ENCODE data around the gene HELZ. TPM values are rescaled to one million over a fixed set of nuclear protein-coding genes. Genes with fewer than 3 reads are reported as not detected.

HELZ gene
- total RNA-seq, 1 donor from 2014 or later = 53.4 TPM

DNA sequence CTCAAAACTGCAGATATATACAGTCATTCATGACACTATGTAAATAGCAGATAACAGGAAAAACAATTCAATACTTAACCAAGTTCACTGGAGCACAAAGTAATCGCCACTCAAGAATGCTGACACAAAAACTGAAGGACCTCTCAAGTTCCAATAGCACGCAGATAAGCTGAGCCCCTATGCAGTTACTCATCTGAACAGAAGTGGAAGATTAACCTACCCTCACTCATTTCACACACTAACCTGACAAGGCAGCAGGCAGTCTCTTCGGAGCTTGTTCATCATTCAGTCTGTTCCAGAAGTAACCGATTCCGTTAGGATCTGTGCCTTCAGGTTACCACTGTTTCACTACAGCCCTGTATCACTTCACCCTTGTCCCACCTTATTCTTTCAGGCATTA, 6.0 kb downstream of the HELZ start:
- H3K27ac ChIP-seq (ENCODE audit: low read depth, low read length) = peak overlapping the region; percentile 47
- H3K4me3 Mint-ChIP-seq (ENCODE audit: unreplicated experiment) = no peak overlapping the region
- no peaks in the 10 kb centered on the region for H3K9me3 ChIP-seq (ENCODE audit: insufficient read depth, low read depth, low read length)
- no peaks in the 10 kb centered on the region for H3K27me3 Mint-ChIP-seq (ENCODE audit: low read depth, unreplicated experiment)
- peaks cover 14% of the 10 kb centered on the region for H3K36me3 Mint-ChIP-seq (ENCODE audit: low read depth, unreplicated experiment)
- no peaks in the 10 kb centered on the region for H3K9me3 Mint-ChIP-seq (ENCODE audit: unreplicated experiment)
- FAIRE-seq (no peak), DNase-seq (ENCODE audit: low read depth) (no peak)
- peaks cover 39% of the 10 kb centered on the region for H3K4me1 Mint-ChIP-seq (ENCODE audit: low read depth, unreplicated experiment)
- H3K27ac Mint-ChIP-seq (ENCODE audit: unreplicated experiment) = peak overlapping the region; percentile 77
- no peak overlapping the region for H3K4me2 ChIP-seq (ENCODE audit: low read length)
- no peak overlapping the region for H3K4me3 ChIP-seq (ENCODE audit: insufficient read depth, low read depth, low read length)
- H4K20me1 ChIP-seq (ENCODE audit: insufficient read depth, low read length) = peaks cover 29% of the 10 kb centered on the region
- H2AFZ ChIP-seq (ENCODE audit: low read depth, low read length) = no peak overlapping the region
- H3K79me2 ChIP-seq (ENCODE audit: insufficient read depth, low read length) = peaks cover 64% of the 10 kb centered on the region
- peaks cover 13% of the 10 kb centered on the region for H3K4me1 ChIP-seq (ENCODE audit: insufficient read depth, low read length)
- peaks cover 17% of the 10 kb centered on the region for H3K36me3 ChIP-seq (ENCODE audit: insufficient read depth, low read length)
- no peaks in the 10 kb centered on the region for H3K27me3 ChIP-seq (ENCODE audit: insufficient read depth, low read length)
- no peak overlapping the region for H3K9ac ChIP-seq (ENCODE audit: low read length)
- TF ChIP-seq EZH2 (IDR thresholded peaks at IDR 0.05; ENCODE audit: insufficient read depth, low read length) (no peak), CTCF (IDR thresholded peaks at IDR 0.05; ENCODE audit: insufficient read depth, low read depth, low read length) (no peak)

- DNase-seq (ENCODE audit: low read depth) (no peak), FAIRE-seq (no peak)
- H3K27me3 Mint-ChIP-seq (ENCODE audit: low read depth, unreplicated experiment) = no peaks in the 10 kb centered on the region
- H3K4me3 ChIP-seq (ENCODE audit: insufficient read depth, low read depth, low read length) = no peak overlapping the region
- H3K4me3 Mint-ChIP-seq (ENCODE audit: unreplicated experiment) = no peak overlapping the region
- H3K4me1 Mint-ChIP-seq (ENCODE audit: low read depth, unreplicated experiment) = peaks cover 6% of the 10 kb centered on the region
- H3K9me3 ChIP-seq (ENCODE audit: insufficient read depth, low read depth, low read length) = no peaks in the 10 kb centered on the region
- no peaks in the 10 kb centered on the region for H3K4me1 ChIP-seq (ENCODE audit: insufficient read depth, low read length)
- no peak overlapping the region for H3K4me2 ChIP-seq (ENCODE audit: low read length)
- H3K27ac ChIP-seq (ENCODE audit: low read depth, low read length) = no peak overlapping the region
- TF ChIP-seq EZH2 (IDR thresholded peaks at IDR 0.05; ENCODE audit: insufficient read depth, low read length) = no peak
- no peak for TF ChIP-seq CTCF (IDR thresholded peaks at IDR 0.05; ENCODE audit: insufficient read depth, low read depth, low read length)
- H3K79me2 ChIP-seq (ENCODE audit: insufficient read depth, low read length) = peaks cover 62% of the 10 kb centered on the region
- H3K27me3 ChIP-seq (ENCODE audit: insufficient read depth, low read length) = no peaks in the 10 kb centered on the region
- H2AFZ ChIP-seq (ENCODE audit: low read depth, low read length) = no peak overlapping the region
- peaks cover 25% of the 10 kb centered on the region for H4K20me1 ChIP-seq (ENCODE audit: insufficient read depth, low read length)
- H3K27ac Mint-ChIP-seq (ENCODE audit: unreplicated experiment) = no peak overlapping the region
- H3K9me3 Mint-ChIP-seq (ENCODE audit: unreplicated experiment) = no peaks in the 10 kb centered on the region
- H3K36me3 Mint-ChIP-seq (ENCODE audit: low read depth, unreplicated experiment) = peaks cover 14% of the 10 kb centered on the region
- no peak overlapping the region for H3K9ac ChIP-seq (ENCODE audit: low read length)
- peaks cover 10% of the 10 kb centered on the region for H3K36me3 ChIP-seq (ENCODE audit: insufficient read depth, low read length)
These were observed 12.6 kb downstream of the HELZ start for GRCh38 chr17:67232441-67232840.

DNA sequence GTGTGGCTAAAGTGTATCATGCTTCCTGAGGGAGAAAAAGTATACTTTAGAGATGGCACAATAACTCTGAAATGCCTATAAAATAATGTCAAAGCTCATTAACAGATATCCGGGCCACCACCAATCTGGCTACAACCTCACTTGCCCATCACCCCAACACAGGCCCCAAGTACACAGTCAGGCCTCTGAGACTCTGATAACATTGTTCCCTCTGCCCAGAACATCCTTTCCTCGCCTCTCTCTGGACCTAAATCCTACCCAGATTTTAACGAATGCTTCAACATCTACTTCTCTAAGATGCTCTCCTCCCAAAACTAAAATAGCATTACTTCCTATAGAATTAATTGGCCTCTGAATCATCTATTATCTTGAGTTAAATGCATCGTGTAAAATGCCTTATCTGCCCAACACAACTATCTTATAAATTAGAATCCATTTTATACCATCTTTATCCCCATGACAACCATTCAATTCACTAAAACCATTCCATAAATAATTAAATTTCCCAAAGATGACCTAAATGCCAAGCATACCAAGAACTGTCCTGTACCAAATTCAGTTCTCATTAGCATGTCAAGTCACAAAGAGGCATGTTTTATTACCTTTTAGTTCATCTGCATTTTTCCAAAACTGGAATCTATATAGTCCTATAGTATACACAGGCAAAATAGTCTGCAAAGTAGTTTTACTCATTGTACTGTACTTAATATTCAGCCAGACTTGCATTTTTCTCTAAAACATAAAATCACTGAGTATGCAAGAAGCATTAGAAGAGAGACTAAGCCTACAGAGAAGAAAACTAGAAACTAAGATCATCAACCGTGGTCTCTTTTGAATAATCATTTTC, 15.7 kb downstream of the HELZ start:
- no peak overlapping the region for H3K4me2 ChIP-seq (ENCODE audit: low read length)
- no peak overlapping the region for H3K9ac ChIP-seq (ENCODE audit: low read length)
- Mint-ChIP-seq H3K4me1 (ENCODE audit: low read depth, unreplicated experiment) (peaks cover 6% of the 10 kb centered on the region), H3K4me3 (ENCODE audit: unreplicated experiment) (no peak overlapping the region), H3K27ac (ENCODE audit: unreplicated experiment) (no peak overlapping the region), H3K9me3 (ENCODE audit: unreplicated experiment) (no peaks in the 10 kb centered on the region), H3K36me3 (ENCODE audit: low read depth, unreplicated experiment) (peaks cover 13% of the 10 kb centered on the region), H3K27me3 (ENCODE audit: low read depth, unreplicated experiment) (no peaks in the 10 kb centered on the region)
- FAIRE-seq = no peak
- peaks cover 73% of the 10 kb centered on the region for H3K79me2 ChIP-seq (ENCODE audit: insufficient read depth, low read length)
- no peak overlapping the region for H3K4me3 ChIP-seq (ENCODE audit: insufficient read depth, low read depth, low read length)
- no peaks in the 10 kb centered on the region for H3K4me1 ChIP-seq (ENCODE audit: insufficient read depth, low read length)
- H2AFZ ChIP-seq (ENCODE audit: low read depth, low read length) = no peak overlapping the region
- no peaks in the 10 kb centered on the region for H3K9me3 ChIP-seq (ENCODE audit: insufficient read depth, low read depth, low read length)
- H4K20me1 ChIP-seq (ENCODE audit: insufficient read depth, low read length) = peaks cover 37% of the 10 kb centered on the region
- no peaks in the 10 kb centered on the region for H3K36me3 ChIP-seq (ENCODE audit: insufficient read depth, low read length)
- no peak for TF ChIP-seq CTCF (IDR thresholded peaks at IDR 0.05; ENCODE audit: insufficient read depth, low read depth, low read length)
- no peak for TF ChIP-seq EZH2 (IDR thresholded peaks at IDR 0.05; ENCODE audit: insufficient read depth, low read length)
- H3K27ac ChIP-seq (ENCODE audit: low read depth, low read length) = no peak overlapping the region
- DNase-seq (ENCODE audit: low read depth) = no peak
- no peaks in the 10 kb centered on the region for H3K27me3 ChIP-seq (ENCODE audit: insufficient read depth, low read length)
